GM18517 (cell line): Measurements from ENCODE around the gene ACOXL.
"Not testable (repeated sequence)": the region's sequence is repeated elsewhere in the genome, so short reads cannot be mapped to it uniquely, and the experiment has no call there.

Experiments used
- ATAC-seq: cut with Tn5 transposase; IDR thresholded peaks from one replicate; pipeline ENCODE4 v1.9.1; 2021; ENCODE audit warnings: mild to moderate bottlenecking, moderate library complexity; ENCODE audit not compliant: unreplicated experiment

The ACOXL gene

DNA sequence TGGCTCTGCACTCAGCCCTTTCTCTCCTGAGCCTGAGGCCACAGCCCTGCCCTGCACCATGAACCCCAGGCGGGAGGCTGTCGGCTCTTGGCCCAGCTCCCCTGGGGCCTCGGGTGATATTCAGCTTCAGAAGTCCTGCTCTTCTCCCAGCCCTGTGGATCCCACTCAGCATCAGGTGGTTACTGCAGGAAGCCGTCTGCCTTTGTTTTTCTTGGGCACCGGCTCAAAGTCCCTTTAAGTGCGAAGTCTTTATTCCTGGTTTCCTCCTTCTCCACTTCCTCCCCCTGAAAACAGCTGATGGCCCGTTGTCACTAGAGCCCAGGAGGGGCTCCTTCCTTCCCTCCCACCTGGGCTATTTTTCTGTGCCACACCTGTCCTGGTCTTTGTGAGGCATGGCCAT lies 226.8 kb downstream of the ACOXL start:
- no peak for ATAC-seq

DNA sequence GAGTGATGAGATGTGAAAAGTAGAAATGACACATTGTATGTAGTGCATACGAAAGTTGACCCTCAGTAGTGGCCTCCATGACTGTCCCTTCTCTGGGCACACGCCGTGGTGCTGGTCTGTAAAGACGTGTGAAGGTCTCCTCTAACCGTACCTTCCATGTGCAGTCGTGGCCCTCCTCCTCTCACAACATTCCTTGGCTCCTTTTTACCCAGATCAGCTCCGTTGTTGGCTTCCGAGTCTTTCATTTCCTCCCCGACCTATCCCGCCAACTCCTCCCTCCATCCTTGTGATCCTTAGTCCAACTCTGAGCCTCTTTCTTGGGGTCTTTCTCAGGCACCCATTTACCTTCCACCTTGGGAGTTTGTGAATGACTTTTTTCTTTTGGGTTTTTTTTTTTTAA lies 227.9 kb downstream of the ACOXL start:
- no peak for ATAC-seq

DNA sequence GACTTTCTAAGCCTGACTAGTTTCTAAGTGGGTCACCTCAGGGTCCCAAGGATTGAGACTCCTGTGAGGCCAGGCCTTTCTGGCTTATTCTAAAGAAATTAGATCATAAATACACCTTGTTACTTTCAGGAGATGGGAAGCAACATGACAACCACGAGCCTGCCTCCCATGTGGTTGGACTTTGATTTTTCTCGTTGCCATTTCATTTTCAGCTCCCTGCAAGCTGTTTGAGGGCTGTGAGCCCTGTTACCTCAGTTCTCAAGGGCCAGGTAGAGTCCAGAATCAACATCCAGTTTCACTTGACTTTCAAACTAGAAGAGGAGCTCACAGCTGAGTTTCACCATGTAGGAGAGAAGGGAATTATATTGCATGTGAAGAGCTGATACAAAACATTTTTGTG lies 228.6 kb downstream of the ACOXL start:
- no peak for ATAC-seq

DNA sequence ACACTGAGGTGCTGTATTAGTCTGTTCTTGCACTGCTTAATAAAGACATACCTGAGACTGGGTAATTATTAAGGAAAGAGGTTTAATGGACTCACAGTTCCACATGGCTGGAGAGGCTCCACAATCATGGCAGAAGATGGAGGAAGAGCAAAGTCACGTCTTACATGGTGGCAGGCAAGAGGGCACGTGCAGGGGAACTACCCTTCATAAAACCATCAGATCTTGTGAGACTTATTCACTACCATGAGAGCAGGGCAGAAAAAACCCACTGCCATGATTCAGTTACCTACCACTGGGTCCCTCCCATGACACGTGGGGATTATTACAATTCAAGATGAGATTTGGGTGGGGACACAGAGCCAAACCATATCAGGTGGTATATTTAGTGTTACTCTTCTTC lies 229.3 kb downstream of the ACOXL start:
- not testable (repeated sequence) for ATAC-seq

DNA sequence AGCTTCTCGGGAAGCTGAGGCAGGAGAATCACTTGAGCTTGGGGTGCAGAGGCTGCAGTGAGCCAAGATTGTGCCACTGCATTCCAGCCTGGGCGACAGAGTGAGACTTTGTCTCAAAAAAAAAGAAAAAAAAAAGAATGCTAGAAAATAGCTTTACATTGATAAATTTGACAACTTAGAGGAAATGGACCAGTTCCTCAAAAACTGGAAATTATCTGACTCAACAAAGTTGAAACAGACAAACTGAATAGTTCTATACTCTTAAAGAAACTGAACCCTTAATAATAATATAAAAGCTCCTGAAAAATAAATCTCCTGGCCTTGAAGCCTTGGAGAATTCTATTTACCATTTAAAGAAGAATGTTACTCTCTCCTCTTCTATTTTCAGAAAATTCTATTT lies 237.3 kb downstream of the ACOXL start:
- no peak for ATAC-seq

DNA sequence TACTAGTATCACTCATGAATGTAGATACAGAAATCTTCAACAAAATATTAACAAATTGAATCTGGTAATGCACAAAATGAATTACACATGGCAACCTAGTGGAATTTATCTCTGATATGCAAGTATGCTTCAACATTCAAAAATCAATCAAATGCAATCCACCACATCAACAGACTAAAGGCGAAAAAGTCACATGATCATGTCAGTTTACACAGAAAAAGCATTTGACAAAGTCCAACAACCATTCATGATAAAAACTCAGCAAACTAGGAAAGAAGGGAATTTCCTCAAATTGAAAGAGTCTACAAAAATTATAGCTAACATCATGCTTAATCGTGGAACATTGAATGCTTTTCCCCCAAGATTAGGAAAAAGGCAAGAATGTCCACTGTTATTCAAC lies 237.8 kb downstream of the ACOXL start:
- no peak for ATAC-seq

DNA sequence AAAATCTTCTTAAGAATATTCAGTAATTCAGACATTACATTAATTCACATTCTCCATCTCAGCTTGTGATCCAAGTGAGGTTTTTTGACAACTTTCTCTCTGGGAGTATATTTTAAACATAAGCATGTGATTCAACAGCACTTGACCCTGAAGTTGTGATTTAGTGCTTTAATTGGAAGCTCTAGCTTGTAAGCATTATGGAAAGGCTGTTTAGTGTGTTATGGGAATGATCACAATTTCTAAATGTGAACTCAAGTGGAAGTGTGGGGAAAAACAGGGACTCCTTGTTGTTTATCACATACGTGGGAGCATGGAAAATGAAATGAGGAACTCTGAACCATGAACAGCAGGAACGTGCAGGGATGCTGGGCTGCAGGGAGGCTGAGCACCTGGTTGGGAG lies 239.4 kb downstream of the ACOXL start:
- ATAC-seq: no peak

DNA sequence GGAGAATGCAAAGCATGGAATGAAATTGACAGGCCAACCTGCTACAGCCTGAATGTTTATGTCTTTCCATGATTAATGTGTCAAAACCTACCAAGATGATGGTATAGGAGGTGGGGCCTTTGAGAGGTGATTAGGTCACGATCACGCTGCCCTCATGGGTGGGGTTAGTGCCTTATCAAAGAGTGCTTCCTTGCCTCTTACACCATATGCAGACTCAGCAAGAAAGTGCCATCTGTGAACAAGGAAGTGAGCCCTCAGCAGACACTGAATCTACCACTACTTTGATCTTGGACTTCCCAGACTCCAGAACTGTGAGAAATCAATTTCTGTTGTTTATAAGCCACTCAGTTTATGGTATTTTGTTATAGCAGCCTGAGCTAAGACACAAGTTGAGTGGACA lies 240.9 kb downstream of the ACOXL start:
- ATAC-seq: no peak

DNA sequence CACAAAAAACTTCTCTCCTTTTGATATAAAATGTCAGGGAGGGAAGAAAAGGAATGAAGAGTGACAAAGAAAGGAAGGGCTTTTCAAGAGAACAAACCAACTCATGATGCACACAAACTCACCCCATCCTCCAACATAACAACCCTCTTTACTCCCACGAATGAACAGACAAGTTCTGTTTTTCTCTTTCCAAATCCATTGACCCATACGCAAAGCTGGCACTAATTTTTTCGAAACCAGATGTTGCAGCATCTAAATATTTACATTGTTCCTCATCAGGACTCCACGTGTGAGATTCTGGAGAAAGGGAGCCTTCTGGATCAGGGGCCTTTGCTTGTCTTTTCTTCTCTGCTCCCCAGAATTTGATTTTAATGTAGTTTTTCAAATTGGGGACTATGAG lies 245.0 kb downstream of the ACOXL start:
- no peak for ATAC-seq

DNA sequence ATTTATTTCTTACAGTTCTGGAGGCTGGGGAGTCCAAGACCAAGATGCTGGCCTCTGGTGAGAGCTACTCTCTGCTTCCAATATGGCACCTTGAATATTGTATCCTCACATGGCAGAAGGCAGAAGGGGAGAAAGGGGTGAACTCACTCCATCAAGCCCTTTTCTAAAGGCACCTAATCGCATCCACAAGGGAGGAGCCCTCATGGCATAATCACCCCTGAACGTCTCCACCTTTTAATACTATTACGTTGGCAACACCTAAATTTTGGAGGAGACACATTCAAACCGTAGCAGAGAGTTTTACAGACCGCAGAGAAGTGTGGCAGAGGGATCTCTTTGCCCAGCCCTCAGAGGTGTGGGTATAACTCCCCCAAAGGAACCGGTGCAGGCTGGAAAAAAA lies 245.8 kb downstream of the ACOXL start:
- ATAC-seq: no peak

DNA sequence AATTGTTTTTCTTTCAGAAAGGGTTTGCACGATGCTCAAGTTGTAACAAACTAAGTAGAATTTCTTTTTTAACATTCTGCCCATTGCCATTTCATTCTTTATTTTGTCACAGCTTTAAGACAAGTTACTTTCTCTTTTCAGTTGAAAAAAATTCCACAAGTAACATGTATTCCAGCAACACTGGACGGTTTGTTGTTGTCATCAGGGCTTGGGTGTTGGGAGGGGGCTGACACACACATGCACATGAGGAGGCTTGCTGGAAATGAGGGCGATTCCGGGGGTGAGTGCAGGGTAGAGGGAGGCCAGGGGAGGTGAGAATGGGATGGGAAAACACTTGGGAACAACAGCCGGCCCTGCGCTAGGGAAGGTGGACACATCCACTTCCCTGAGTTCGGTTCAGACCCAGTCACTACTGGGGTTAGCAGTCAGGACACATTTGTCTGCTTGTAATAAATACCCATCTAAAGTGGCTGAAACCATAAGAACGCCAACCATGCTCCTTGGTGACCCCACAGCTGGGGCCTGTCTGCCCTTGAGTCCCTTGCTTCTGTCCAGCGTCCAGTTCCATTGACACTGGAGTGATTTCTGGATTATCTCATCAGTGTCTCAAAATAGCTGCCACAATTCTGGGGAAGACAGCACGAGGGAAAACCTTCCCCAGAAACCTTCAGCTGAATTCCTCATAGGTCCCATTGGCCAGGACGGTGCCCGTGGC lies 246.5 kb downstream of the ACOXL start:
- no peak for ATAC-seq

DNA sequence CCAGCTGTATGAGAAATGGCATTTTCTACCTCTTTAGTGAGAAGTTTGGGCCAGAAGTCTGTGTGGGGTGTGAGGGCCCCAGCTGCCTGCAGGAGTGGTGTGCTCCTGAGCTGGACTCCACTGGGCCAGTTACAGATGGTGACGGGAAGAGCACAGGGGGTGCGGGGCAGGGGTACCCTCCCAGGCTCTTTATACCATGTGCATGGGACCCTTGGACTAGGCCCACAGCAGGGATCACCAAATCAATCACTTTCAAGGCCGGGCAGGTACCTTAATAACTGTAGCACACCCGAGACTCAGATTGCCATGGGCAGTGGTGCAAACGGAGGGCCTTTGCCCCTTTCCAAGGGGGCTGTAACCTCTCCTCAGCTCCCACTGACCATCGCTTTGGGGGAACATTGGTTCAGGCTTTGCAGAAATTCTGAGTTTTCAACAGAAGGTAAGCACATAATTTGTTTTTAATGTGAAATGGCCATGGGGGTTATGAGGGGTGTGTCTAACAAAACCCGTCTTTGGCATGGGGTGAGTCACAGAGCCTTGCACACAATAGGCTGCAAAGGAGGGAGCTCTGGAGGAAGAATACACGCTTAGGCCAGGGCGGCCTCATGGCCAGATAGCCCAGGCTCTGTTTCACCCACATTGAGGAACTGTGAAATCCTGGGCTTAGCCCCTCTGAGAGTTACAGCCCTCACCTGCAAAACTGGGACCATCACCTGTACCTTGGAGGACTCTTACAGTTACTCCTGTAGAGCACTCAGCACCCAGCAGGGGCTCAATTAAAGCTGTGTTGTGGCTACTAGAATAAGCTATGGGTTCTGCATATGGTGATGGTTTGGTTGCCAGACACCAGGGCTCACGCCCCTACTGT lies 247.3 kb downstream of the ACOXL start:
- ATAC-seq: no peak

DNA sequence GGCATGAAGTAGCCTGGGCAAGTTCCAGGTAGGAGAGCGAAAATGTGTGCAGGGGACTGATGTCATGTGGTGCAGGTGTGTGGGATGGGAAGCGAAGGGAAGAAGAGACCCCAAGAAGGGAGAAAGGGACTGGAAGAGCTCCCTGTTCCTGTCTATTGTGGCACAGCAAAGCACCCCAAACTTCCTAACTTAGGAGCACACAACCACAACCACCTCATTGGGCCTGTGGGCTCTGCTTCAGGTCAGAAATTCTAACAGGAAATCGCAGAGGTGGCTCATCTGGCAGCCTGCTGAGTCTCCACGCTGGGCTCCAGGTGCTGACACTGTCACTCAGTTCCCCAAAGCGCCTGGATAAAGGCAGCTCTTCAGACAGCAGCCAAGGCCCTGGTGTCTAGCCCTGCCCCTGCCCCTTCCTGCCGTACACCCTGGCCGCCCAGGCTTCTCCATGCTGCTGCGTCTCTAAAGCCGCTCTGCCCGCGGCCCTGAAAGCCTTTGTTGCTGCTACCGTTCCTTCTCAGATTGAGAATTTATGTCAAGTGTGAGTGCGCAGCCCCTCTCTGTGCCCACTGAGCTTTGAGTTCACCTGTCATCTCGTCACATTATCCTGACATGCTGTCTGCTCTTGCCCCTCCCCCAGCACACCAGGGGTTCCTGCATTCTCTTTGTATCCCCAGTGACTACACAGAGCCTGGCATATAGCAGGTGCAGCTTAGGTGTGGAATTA lies 248.1 kb downstream of the ACOXL start:
- no peak for ATAC-seq

DNA sequence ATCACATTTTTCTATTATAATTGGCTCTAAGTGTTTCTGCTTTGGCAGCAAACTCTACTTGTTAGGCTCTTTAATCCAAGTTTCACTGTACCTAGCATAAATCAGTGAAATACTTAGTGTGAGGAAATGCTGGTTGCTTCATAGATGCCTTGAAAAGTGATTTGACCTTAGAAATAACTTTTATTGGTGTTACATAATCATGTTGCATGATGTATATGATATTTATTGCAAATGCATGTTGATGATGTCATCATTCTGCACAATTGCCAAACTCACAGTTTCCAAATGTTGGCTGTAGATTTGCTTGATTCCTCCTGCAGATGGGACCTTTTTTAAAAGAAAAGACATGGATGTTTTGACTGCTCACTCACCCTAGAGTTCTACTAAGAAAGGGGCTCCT lies 250.8 kb downstream of the ACOXL start:
- no peak for ATAC-seq

DNA sequence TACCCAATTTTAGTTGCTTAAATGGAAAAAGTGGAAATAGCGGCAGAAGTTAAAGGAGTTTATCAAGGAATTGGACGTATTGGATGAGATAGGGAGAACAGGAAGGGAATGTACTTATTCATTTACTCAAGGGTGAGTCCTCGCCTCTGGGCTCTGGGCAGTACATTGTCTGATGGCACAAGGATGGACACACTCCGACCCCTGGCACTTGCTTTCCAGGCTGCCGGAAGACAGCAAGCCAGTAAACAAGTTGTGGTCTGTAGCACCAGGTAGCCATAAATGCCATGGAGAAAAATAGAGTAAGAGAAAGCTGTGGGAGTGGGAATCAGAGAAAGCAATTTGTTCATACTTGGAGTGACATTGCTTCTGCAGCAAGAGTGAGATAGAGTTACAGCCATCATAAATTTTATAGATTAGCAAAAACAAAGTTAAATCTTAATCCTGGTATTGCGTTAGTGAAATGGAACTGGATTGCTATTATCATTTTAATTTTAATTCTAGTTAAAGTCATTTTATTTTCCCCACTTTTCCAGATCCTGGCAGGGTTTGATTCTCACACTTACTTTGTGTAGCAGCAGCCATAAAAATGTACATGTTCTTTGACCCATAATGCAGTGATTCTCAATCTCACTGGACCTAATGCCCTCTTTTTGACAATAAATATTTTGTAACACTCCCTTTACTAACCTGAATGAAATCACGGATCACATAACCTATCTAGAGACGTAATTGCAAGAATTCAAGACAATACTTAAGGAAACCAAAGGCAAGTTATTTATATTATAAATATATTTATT lies 252.5 kb downstream of the ACOXL start:
- no peak for ATAC-seq

DNA sequence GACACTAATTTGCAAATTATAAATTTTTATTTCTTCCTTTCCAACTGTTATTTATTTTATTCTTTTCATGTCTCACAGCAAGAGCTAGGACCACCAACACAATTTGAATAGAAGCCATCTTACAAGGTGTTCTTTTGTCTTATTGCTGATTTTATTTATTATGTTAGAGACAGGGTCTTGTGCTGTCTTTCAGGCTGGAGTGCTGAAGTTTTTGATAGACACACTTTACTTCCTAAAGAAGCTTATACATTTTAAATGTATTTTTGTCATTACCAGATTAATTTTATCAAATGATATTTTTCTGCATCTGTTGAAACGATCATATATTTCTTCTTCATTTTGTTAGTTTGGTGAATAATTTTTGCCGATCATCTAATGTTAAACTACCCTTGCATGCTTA lies 258.1 kb downstream of the ACOXL start:
- ATAC-seq: no peak

DNA sequence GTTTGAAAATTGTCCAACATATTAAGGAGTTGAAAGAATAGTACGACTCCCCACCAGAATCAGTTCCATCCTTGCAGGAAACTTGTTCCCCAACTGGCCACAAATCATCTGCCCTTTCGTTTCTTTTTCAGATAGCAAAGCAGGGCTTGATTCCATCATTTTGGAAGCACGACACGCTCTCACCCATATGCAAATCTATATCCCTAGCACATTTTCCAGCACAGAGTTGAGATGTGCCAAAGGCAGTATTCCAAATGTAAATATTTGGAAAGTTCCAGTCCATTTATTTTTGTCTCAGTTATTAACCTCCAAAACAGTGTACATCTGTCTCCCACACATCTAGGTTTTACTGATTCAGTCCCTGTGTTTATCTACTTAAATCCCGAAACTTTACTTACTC lies 259.5 kb downstream of the ACOXL start:
- no peak for ATAC-seq

DNA sequence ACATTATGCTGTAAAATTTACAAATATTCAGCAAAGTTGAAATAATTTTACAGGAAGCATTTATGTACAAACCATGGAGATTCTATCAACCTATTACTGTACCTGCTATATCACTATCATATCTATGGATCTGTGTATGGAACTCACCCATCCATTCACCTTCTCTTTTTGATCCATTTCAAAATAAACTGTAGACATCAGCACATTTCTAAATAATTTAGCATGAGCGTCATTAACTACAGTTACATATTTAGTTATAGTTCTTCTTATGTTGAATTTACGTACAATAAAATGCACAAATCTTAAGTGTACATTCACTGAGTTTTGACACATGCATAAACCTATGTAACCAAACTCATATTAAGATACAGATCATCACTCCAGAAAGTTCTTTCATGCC lies 260.5 kb downstream of the ACOXL start:
- no peak for ATAC-seq

DNA sequence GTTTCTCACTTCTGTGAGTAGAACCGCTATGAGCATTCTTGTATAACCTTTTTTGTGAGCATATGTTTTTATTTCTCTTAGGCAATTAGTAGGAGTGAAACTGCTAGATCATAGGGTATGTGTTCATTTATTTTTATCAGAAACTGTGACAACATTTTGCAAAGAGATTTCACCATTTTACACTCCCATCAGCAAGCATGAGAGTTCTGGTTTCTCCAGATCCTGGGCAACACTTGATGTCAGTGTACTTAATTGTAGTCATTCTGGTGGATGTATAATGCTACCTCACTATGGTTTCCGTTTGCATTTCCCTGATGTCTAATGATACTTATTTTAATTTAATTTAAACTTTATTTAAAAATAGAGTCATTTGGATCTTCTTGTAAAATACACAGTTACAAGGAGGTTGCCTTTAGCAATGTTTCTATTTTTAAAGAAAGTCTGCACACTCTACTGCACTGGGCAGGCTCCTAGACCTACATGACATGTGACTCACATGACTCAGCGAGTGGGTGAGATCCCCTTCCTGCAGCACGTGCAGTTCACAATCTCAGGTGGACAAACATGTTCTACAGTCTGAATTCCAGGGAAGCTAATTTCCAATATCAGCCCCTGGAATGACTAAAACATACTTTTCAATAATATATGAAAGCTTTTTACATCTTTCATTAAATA lies 261.3 kb downstream of the ACOXL start:
- no peak for ATAC-seq

DNA sequence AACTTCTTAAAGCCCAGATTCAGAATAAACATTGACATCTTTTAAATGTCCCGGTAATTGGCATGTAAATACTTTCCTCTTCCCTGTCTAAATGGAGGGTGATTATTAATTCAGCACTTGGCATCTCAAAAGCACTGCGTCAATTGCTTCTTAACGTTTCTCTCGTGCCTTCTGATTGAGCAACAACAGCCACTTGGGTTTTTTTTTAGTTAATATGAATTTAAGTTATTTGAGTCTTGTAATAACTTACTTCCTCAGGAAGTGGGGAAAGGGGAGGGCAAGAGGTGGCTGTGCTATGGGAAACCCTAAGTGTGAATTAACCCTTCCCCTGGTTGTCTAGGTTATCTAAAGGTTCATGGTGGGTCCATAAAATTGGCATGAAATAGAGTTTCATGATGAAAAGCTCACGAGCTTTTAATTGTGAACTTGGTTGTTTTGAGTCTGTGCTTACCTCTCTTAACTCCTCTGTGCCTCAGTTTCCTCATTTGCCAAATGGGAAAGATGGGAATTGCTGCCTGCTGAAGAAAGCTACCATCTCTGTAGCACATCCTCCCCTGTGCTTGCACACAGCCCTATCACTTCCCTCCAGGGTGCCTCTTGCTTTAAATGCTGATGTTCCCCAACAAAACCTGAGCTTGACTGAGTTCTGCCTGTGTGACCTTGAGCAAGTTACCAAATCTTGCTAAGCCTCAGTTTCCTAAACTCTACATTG lies 262.0 kb downstream of the ACOXL start:
- no peak for ATAC-seq
